ENCODE results near the gene HS1BP3. TPM values are rescaled to one million over a fixed set of nuclear protein-coding genes. Genes with fewer than 3 reads are reported as not detected.

HS1BP3 gene
- total and polyA plus RNA-seq, 2 of the 13 experiments (the other 11 are each of a cell fraction or from before 2014, with no cell fraction given), result 15.2 to 22.0 TPM

DNA sequence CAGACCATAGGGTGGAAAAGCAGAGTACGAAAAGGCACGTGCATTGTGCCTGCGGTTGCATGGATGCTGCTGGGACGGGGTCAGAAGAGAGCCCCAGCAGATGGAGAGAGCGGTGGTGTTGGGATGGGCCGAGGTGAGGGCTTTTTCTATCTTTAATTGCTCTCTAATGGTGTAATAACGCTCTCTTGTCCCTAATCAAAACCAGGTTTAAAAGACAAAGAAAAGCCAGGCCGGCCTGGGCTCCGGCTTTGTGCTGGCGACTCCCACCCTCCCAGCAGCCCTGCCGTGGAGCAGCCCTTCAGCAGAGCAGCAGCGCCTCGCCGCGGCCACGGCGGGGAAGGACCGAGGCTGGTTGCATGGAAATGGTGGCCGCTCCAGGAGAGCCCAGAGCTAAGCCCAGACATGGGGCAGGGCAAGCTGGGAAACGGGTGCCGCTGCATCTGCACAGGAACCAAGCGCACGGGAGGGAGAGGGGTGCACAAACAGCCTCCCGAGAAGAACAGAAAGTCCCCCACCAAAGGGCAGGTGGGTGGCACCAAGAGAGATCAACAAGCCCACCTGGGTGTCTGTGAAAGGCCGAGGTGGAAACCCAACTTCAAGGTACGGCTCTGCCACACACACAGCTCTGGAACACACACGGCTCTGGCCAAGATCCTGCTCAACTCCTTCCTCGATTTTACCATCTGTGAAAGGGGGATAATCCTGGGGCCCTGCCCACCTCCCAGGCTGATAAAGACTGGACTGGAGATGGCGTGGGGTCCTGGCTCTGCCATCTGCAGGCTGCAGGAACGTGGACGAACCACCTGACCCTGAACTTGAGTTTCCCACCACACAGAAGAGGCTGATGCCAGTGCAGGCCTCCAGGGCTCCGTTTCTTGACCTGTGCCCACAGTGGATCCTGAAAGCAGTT lies 15.0 kb downstream of the HS1BP3 start (continued):
- TF ChIP-seq RERE (CRISPR knock-in tag; IDR thresholded peaks at IDR 0.05; ENCODE audit: low read depth) (peak; percentile 44; the same call in 1 of the 2 replicates), GATA4 (IDR thresholded peaks at IDR 0.05; ENCODE audit: borderline replicate concordance, low read depth) (no peak), ZNF33A (CRISPR knock-in tag; IDR thresholded peaks at IDR 0.05; ENCODE audit: borderline replicate concordance) (no peak), PITX1 (CRISPR knock-in tag; IDR thresholded peaks at IDR 0.05) (peak; percentile 59; the same call in 1 of the 2 replicates), NFAT5 (CRISPR knock-in tag; IDR thresholded peaks at IDR 0.05) (no peak), ZKSCAN5 (CRISPR knock-in tag; IDR thresholded peaks at IDR 0.05) (no peak), ZBTB25 (CRISPR knock-in tag; IDR thresholded peaks at IDR 0.05) (peak; percentile 87; the same call in 1 of the 2 replicates), RARA (CRISPR knock-in tag; IDR thresholded peaks at IDR 0.05) (no peak), RFX1 (IDR thresholded peaks at IDR 0.05) (no peak), ZFP36L1 (CRISPR knock-in tag; IDR thresholded peaks at IDR 0.05) (peak; percentile 77)
- TF ChIP-seq, protein P1, sequence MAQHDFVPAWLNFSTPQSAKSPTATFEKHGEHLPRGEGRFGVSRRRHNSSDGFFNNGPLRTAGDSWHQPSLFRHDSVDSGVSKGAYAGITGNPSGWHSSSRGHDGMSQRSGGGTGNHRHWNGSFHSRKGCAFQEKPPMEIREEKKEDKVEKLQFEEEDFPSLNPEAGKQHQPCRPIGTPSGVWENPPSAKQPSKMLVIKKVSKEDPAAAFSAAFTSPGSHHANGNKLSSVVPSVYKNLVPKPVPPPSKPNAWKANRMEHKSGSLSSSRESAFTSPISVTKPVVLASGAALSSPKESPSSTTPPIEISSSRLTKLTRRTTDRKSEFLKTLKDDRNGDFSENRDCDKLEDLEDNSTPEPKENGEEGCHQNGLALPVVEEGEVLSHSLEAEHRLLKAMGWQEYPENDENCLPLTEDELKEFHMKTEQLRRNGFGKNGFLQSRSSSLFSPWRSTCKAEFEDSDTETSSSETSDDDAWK (CRISPR knock-in tag; IDR thresholded peaks at IDR 0.05), result no peak
- TF ChIP-seq, protein P2, sequence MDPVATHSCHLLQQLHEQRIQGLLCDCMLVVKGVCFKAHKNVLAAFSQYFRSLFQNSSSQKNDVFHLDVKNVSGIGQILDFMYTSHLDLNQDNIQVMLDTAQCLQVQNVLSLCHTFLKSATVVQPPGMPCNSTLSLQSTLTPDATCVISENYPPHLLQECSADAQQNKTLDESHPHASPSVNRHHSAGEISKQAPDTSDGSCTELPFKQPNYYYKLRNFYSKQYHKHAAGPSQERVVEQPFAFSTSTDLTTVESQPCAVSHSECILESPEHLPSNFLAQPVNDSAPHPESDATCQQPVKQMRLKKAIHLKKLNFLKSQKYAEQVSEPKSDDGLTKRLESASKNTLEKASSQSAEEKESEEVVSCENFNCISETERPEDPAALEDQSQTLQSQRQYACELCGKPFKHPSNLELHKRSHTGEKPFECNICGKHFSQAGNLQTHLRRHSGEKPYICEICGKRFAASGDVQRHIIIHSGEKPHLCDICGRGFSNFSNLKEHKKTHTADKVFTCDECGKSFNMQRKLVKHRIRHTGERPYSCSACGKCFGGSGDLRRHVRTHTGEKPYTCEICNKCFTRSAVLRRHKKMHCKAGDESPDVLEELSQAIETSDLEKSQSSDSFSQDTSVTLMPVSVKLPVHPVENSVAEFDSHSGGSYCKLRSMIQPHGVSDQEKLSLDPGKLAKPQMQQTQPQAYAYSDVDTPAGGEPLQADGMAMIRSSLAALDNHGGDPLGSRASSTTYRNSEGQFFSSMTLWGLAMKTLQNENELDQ (CRISPR knock-in tag; IDR thresholded peaks at IDR 0.05; ENCODE audit: borderline replicate concordance), result no peak; the same call in 1 of the 2 replicates

All from HepG2 (cell line).